Brain microvascular endothelial cell (primary cell): ENCODE measurements around the gene PPP2R3B.
"Not testable (repeated sequence)": the region's sequence is repeated elsewhere in the genome, so short reads cannot be mapped to it uniquely, and the experiment has no call there.

ENCODE experiments used
- DNase-seq: peaks from one replicate; pipeline ENCODE4 v3.0.0-alpha.2; 2020
- H3K27ac ChIP-seq: fragments of 250-450 bp; sonication (Bioruptor Pico); 2 replicates; pipeline ENCODE4 v1.5.1; 2020; ENCODE audit warnings: mild to moderate bottlenecking, moderate library complexity
- H3K27me3 ChIP-seq: fragments of 250-450 bp; sonication (Bioruptor Pico); replicated peaks from 2 replicates; pipeline ENCODE4 v1.5.1; 2020; ENCODE audit warnings: mild to moderate bottlenecking
- H3K36me3 ChIP-seq: fragments of 250-450 bp; sonication (Bioruptor Pico); replicated peaks from 2 replicates; pipeline ENCODE4 v1.5.1; 2020; ENCODE audit warnings: mild to moderate bottlenecking
- H3K4me3 ChIP-seq: 2 replicates; pipeline ENCODE4 v1.5.1; 2011; ENCODE audit warnings: low read depth, mild to moderate bottlenecking, control low read depth, low read length, moderate library complexity
- CTCF ChIP-seq: IDR thresholded peaks from 2 replicates; pipeline ENCODE4 v1.5.1; 2011; ENCODE audit warnings: low read depth, mild to moderate bottlenecking, moderate library complexity, low read length, control low read depth, inconsistent platforms; ENCODE audit errors: missing control alignments
- in situ Hi-C: cut with HindIII; loops from 2 replicates; pipeline ENCODE4 v1.10.0; 2017; ENCODE audit warnings: low sequenced_read_pairs, low pct_ligation_motif_present

The PPP2R3B gene

DNA sequence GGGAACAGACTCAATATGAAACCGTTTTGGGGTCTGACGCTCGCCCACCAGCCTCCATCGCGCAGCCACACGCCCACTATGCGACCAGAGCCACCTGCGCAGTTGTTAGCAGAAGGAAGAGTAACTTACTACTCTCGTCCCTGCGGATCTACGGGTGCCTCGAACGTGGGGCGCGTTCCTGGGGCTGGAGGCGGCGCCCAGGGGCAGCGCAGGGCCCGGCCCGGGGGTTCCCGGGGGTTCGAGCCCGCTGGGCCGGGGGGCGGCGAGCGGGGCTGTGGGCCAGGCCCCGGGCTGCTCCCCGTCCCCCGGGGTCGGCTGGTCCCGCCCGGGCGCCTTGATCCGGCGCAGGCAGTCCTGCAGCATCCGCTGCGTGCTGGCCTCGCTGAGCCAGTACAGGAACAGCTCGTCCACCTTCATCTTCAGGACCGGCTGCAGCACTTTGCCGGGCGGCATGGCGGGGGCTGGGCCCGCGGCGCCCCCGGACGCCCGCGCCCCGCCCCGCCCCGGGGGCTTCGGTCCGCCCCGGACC is 404 bp downstream of the PPP2R3B start:
- no peak for TF ChIP-seq CTCF
- in situ Hi-C loops: no loop called here
- DNase-seq: no peak
- peak overlapping the region; percentile 97 for H3K4me3 ChIP-seq
- no peaks in the 10 kb centered on the region for H3K27me3 ChIP-seq
- peak overlapping the region; percentile 100 for H3K27ac ChIP-seq
- H3K36me3 ChIP-seq: no peaks in the 10 kb centered on the region

DNA sequence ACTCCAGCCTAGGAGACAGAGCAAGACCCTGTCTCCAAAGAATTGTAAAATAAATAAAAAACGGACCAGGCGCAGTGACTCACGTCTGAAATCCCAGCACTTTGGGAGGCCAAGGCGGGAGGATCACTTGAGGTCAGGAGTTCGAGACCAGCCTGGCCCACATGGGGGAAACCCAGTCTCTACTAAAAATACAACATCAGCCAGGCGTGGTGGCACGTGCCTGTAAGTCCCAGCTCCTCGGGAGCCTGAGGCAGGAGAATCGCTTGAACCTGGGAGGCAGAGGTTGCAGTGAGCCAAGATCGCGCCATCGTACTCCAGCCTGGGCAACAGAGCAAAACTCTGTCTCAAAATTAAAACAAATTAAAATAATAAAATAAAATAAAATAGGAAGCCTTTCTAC is 971 bp downstream of the PPP2R3B start:
- H3K36me3 ChIP-seq, H3K27ac ChIP-seq, DNase-seq, in situ Hi-C loops, H3K27me3 ChIP-seq: not testable (repeated sequence)
- H3K4me3 ChIP-seq: peak overlapping the region; percentile 97

GRCh38 chrX:384861-385260 is 1.8 kb downstream of the PPP2R3B start:
- no peaks in the 10 kb centered on the region for H3K36me3 ChIP-seq
- no peak for TF ChIP-seq CTCF
- in situ Hi-C loops: no loop called here
- H3K27ac ChIP-seq: no peak overlapping the region
- H3K4me3 ChIP-seq: no peak overlapping the region
- H3K27me3 ChIP-seq: no peaks in the 10 kb centered on the region
- no peak for DNase-seq

DNA sequence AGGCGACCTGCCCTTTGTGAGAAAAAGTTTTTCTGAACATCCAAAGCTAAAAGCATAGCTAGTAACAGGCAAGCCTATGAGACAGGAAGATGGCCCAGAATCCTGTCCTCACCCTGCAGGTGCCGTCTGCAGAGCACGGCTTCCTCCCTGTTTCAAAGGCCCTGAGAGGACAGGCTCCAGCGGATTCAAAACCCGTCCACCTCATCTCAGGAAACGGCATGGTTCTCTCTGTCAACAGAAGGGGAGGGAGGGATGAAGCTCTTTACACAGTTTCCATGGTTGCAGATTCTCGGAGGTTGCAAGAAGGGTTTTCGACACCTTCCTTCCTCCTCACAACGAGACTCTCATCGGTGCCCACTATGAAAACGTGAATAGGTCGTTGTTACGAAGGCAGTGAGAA is 8.3 kb downstream of the PPP2R3B start:
- no peak for DNase-seq
- Histone ChIP-seq H3K27me3 (peaks cover 2% of the 10 kb centered on the region), H3K27ac (no peak overlapping the region), H3K36me3 (no peaks in the 10 kb centered on the region), H3K4me3 (no peak overlapping the region)
- TF ChIP-seq CTCF: no peak
- in situ Hi-C loops: no loop called here

- in situ Hi-C loops: not testable (repeated sequence)
Observed at GRCh38 chrX:376206-376605, 10.5 kb downstream of the PPP2R3B start.

GRCh38 chrX:375181-376036 is 11.3 kb downstream of the PPP2R3B start:
- no peak for DNase-seq
- TF ChIP-seq CTCF: no peak
- Histone ChIP-seq H3K27ac (no peak overlapping the region), H3K4me3 (no peak overlapping the region), H3K36me3 (no peaks in the 10 kb centered on the region), H3K27me3 (peaks cover 8% of the 10 kb centered on the region)
- in situ Hi-C loops: no loop called here

More at GRCh38 chrX:376206-376605, 10.5 kb downstream of the PPP2R3B start:
- not testable (repeated sequence) for H3K36me3 ChIP-seq, DNase-seq, H3K27ac ChIP-seq, H3K4me3 ChIP-seq, H3K27me3 ChIP-seq
